Measurements from ENCODE around the gene MRPL12.

The MRPL12 gene

GRCh38 chr17:81660441-81660840, 42.7 kb upstream of the MRPL12 start:
- Histone ChIP-seq H3K79me1 (ENCODE audit: low read length) (peaks cover 2% of the 10 kb centered on the region), H3K4ac (ENCODE audit: low read depth, low read length) (no peak overlapping the region), H3K23ac (ENCODE audit: low read length) (no peak overlapping the region), H2BK15ac (replicated peaks; ENCODE audit: low read depth) (no peak overlapping the region), H3K4me2 (ENCODE audit: low read length) (no peak overlapping the region), H2BK120ac (ENCODE audit: low read depth, low read length) (no peak overlapping the region), H3K4me1 (ENCODE audit: control insufficient read depth, low read depth, low read length) (peaks cover 1% of the 10 kb centered on the region), H3K4me3 (ENCODE audit: low read length) (no peak overlapping the region), H3K36me3 (ENCODE audit: control insufficient read depth, insufficient read depth, low read length) (no peaks in the 10 kb centered on the region), H4K8ac (ENCODE audit: low read depth, low read length) (no peak overlapping the region), H3K79me2 (ENCODE audit: control insufficient read depth, insufficient read depth, low read length) (no peaks in the 10 kb centered on the region), H3K18ac (ENCODE audit: low read length) (no peak overlapping the region), H3K27me3 (ENCODE audit: insufficient read depth, low read length, poor library complexity) (no peaks in the 10 kb centered on the region), H3K9ac (ENCODE audit: low read length) (no peak overlapping the region), H3K56ac (ENCODE audit: low read length) (no peak overlapping the region), H2BK5ac (ENCODE audit: low read length) (no peak overlapping the region), H3K27ac (ENCODE audit: low read depth, low read length) (no peak overlapping the region), H2AK5ac (ENCODE audit: low read length) (no peak overlapping the region), H4K5ac (ENCODE audit: low read length) (no peak overlapping the region)
- whole genome bisulfite sequencing (ENCODE audit: extremely low coverage, insufficient coverage, low lambda C conversion rate): no CpG with 5 or more reads among the region's 9 CpGs
- no peak for DNase-seq

- WGBS (ENCODE audit: extremely low coverage, insufficient coverage, low lambda C conversion rate): no CpG with 5 or more reads among the region's 4 CpGs
- Histone ChIP-seq H3K56ac (ENCODE audit: low read length) (no peak overlapping the region), H4K5ac (ENCODE audit: low read length) (no peak overlapping the region), H2BK5ac (ENCODE audit: low read length) (no peak overlapping the region), H3K4ac (ENCODE audit: low read depth, low read length) (no peak overlapping the region), H3K4me1 (ENCODE audit: control insufficient read depth, low read depth, low read length) (peaks cover 4% of the 10 kb centered on the region), H3K18ac (ENCODE audit: low read length) (no peak overlapping the region), H3K27me3 (ENCODE audit: insufficient read depth, low read length, poor library complexity) (no peaks in the 10 kb centered on the region), H2AK5ac (ENCODE audit: low read length) (no peak overlapping the region), H4K8ac (ENCODE audit: low read depth, low read length) (no peak overlapping the region), H2BK15ac (replicated peaks; ENCODE audit: low read depth) (no peak overlapping the region), H3K9ac (ENCODE audit: low read length) (no peak overlapping the region), H3K4me2 (ENCODE audit: low read length) (no peak overlapping the region), H3K79me1 (ENCODE audit: low read length) (peaks cover 9% of the 10 kb centered on the region), H3K4me3 (ENCODE audit: low read length) (no peak overlapping the region), H3K23ac (ENCODE audit: low read length) (no peak overlapping the region), H3K79me2 (ENCODE audit: control insufficient read depth, insufficient read depth, low read length) (peaks cover 6% of the 10 kb centered on the region), H3K27ac (ENCODE audit: low read depth, low read length) (no peak overlapping the region), H2BK120ac (ENCODE audit: low read depth, low read length) (no peak overlapping the region), H3K36me3 (ENCODE audit: control insufficient read depth, insufficient read depth, low read length) (no peaks in the 10 kb centered on the region)
- no peak for DNase-seq
Observed at GRCh38 chr17:81662002-81662401, 41.2 kb upstream of the MRPL12 start.

GRCh38 chr17:81664051-81664470, 39.1 kb upstream of the MRPL12 start:
- Histone ChIP-seq H3K23ac (ENCODE audit: low read length) (no peak overlapping the region), H3K36me3 (ENCODE audit: control insufficient read depth, insufficient read depth, low read length) (peaks cover 3% of the 10 kb centered on the region), H3K4me2 (ENCODE audit: low read length) (no peak overlapping the region), H3K56ac (ENCODE audit: low read length) (no peak overlapping the region), H3K27me3 (ENCODE audit: insufficient read depth, low read length, poor library complexity) (no peaks in the 10 kb centered on the region), H4K8ac (ENCODE audit: low read depth, low read length) (no peak overlapping the region), H2AK5ac (ENCODE audit: low read length) (no peak overlapping the region), H3K4ac (ENCODE audit: low read depth, low read length) (no peak overlapping the region), H2BK120ac (ENCODE audit: low read depth, low read length) (no peak overlapping the region), H2BK15ac (replicated peaks; ENCODE audit: low read depth) (no peak overlapping the region), H3K4me1 (ENCODE audit: control insufficient read depth, low read depth, low read length) (peaks cover 9% of the 10 kb centered on the region), H3K79me1 (ENCODE audit: low read length) (peaks cover 18% of the 10 kb centered on the region), H4K5ac (ENCODE audit: low read length) (no peak overlapping the region), H3K79me2 (ENCODE audit: control insufficient read depth, insufficient read depth, low read length) (peaks cover 18% of the 10 kb centered on the region), H2BK5ac (ENCODE audit: low read length) (no peak overlapping the region), H3K4me3 (ENCODE audit: low read length) (no peak overlapping the region), H3K27ac (ENCODE audit: low read depth, low read length) (no peak overlapping the region), H3K18ac (ENCODE audit: low read length) (no peak overlapping the region), H3K9ac (ENCODE audit: low read length) (no peak overlapping the region)
- WGBS (ENCODE audit: extremely low coverage, insufficient coverage, low lambda C conversion rate): no CpG with 5 or more reads among the region's 7 CpGs
- no peak for DNase-seq

DNA sequence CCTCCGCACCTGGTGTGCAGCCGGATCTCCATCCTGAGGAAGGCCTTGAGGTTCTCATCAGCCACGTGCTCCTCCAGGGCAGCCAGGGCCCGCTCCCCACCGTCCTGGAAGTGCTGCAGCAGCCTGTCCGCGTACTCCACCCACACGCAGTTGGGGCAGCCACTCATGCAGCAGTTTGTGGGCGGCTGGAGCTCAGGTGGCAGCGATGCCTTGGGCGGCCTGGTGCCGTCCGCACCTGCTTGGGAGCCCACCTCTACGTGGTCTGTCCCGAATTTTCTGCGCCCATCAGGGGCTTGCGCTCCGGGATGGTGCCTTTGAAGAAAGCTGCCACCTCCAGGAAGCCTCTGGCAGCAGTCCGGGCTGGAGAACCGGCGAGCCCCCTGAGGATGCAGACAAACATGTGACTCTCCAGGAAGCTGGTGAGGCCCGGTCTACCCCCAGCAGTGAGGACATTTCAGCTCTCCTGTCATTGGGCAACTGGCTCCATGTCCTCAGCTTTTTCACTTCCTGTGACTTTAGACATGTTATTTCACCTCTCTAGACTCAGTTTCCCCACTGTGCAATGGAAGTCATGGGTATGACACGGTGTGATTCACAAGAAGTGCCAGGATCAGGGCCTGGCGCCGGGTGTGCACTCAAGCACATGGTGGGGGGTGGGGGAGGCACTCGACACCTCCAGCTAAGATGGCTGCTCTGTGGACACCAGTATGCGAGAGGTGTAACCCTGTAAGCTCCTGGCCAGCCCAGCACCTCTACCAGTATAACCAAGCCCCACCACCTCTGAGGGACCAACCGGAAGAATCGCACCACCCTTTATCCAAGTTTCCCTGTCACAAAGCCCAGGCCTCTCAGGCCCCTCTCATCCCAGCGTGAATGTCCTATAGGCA, 37.7 kb upstream of the MRPL12 start:
- Histone ChIP-seq H2BK15ac (replicated peaks; ENCODE audit: low read depth) (no peak overlapping the region), H3K79me1 (ENCODE audit: low read length) (peaks cover 20% of the 10 kb centered on the region), H3K27me3 (ENCODE audit: insufficient read depth, low read length, poor library complexity) (no peaks in the 10 kb centered on the region), H2AK5ac (ENCODE audit: low read length) (peak overlapping the region; percentile 96), H3K18ac (ENCODE audit: low read length) (no peak overlapping the region), H2BK120ac (ENCODE audit: low read depth, low read length) (no peak overlapping the region), H4K8ac (ENCODE audit: low read depth, low read length) (no peak overlapping the region), H4K5ac (ENCODE audit: low read length) (peak overlapping the region; percentile 95), H3K4me2 (ENCODE audit: low read length) (peak overlapping the region; percentile 100), H3K9ac (ENCODE audit: low read length) (peak overlapping the region; percentile 98), H2BK5ac (ENCODE audit: low read length) (peak overlapping the region; percentile 73), H3K4me1 (ENCODE audit: control insufficient read depth, low read depth, low read length) (peaks cover 9% of the 10 kb centered on the region), H3K4me3 (ENCODE audit: low read length) (peak overlapping the region; percentile 95), H3K79me2 (ENCODE audit: control insufficient read depth, insufficient read depth, low read length) (peaks cover 18% of the 10 kb centered on the region), H3K56ac (ENCODE audit: low read length) (peak overlapping the region; percentile 99), H3K27ac (ENCODE audit: low read depth, low read length) (peak overlapping the region; percentile 76), H3K36me3 (ENCODE audit: control insufficient read depth, insufficient read depth, low read length) (peaks cover 7% of the 10 kb centered on the region), H3K4ac (ENCODE audit: low read depth, low read length) (peak overlapping the region; percentile 91), H3K23ac (ENCODE audit: low read length) (peak overlapping the region; percentile 99)
- WGBS (ENCODE audit: extremely low coverage, insufficient coverage, low lambda C conversion rate): no CpG with 5 or more reads among the region's 30 CpGs
- peak; percentile 51 for DNase-seq

DNA sequence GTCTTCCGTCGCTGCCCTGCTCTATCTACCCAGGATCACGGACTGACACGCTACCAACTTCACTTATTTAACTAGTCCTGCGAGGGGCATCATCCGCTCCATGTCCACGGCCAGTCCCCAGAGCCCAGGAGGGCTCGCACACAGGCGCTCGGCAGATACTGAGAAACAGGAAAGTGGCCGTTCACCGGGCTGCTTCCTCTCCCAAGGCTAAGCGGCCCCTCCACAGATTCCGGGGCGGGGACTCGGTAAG, 37.1 kb upstream of the MRPL12 start:
- H3K27me3 ChIP-seq (ENCODE audit: insufficient read depth, low read length, poor library complexity): no peaks in the 10 kb centered on the region
- peaks cover 20% of the 10 kb centered on the region for H3K79me1 ChIP-seq (ENCODE audit: low read length)
- H3K4me2 ChIP-seq (ENCODE audit: low read length): peak overlapping the region; percentile 100
- H3K4me1 ChIP-seq (ENCODE audit: control insufficient read depth, low read depth, low read length): peaks cover 9% of the 10 kb centered on the region
- peak overlapping the region; percentile 76 for H3K27ac ChIP-seq (ENCODE audit: low read depth, low read length)
- no CpG with 5 or more reads among the region's 16 CpGs for WGBS (ENCODE audit: extremely low coverage, insufficient coverage, low lambda C conversion rate)
- H3K79me2 ChIP-seq (ENCODE audit: control insufficient read depth, insufficient read depth, low read length): peaks cover 18% of the 10 kb centered on the region
- peaks cover 7% of the 10 kb centered on the region for H3K36me3 ChIP-seq (ENCODE audit: control insufficient read depth, insufficient read depth, low read length)
- H3K56ac ChIP-seq (ENCODE audit: low read length): peak overlapping the region; percentile 99
- H3K4me3 ChIP-seq (ENCODE audit: low read length): peak overlapping the region; percentile 95
- peak overlapping the region; percentile 28 for H4K8ac ChIP-seq (ENCODE audit: low read depth, low read length)
- H3K18ac ChIP-seq (ENCODE audit: low read length): peak overlapping the region; percentile 70
- H3K9ac ChIP-seq (ENCODE audit: low read length): peak overlapping the region; percentile 98
- peak overlapping the region; percentile 96 for H2AK5ac ChIP-seq (ENCODE audit: low read length)
- H3K23ac ChIP-seq (ENCODE audit: low read length): peak overlapping the region; percentile 99
- no peak overlapping the region for H2BK15ac ChIP-seq (replicated peaks; ENCODE audit: low read depth)
- peak overlapping the region; percentile 91 for H3K4ac ChIP-seq (ENCODE audit: low read depth, low read length)
- DNase-seq: peak; percentile 71
- H2BK5ac ChIP-seq (ENCODE audit: low read length): peak overlapping the region; percentile 50
- no peak overlapping the region for H4K5ac ChIP-seq (ENCODE audit: low read length)
- H2BK120ac ChIP-seq (ENCODE audit: low read depth, low read length): no peak overlapping the region
